Activated CD8-positive, alpha-beta memory T cell treated with anti-CD3 and anti-CD28 coated beads for 24 hours (primary cell): ENCODE results near the gene OSER1.
A peak's percentile ranks its signal among the peaks of the same experiment; 100 is the strongest.
"Not testable (repeated sequence)": the region's sequence is repeated elsewhere in the genome, so short reads cannot be mapped to it uniquely, and the experiment has no call there.

Source experiments
- DNase-seq: peaks from one replicate; pipeline ENCODE4 v3.0.0-alpha.2; 2020

The OSER1 gene

DNA sequence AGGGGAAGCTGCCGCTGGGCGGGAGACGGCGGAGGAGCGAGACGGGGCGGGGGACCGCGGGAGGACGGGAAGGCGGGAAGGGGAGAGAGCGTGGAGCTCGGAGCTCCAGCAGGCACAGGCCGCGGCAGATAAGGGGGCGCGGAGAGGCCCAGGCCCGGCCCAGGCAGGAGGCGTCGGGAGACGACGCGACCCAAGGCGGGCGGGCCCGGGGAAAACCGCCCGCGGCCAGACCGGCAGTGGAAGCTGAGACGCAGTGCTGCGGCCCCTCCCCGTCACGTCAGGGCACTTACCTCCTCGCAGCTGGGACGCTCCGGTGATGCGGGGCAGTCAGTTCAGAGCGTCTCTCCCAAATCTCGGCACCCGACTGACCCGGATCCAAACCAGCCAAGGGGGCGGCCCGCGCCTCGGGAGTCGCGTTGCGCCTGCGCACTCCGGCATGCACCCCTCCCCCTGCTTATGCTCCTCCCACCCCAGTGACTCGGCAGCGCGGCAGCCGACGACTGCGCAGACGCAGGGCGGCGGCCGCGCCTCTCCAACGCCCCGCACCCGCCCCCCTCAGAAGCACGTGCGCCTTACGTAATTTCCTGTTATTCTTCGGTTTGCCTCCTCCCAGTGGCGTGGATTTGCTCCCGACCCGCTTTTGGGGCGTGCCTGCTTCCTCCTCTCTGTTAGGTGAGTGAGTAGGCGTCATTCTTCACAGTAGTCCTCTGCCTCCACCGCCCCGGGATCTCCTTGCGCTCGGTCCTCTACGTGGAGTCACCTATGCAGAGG, at the start of gene OSER1:
TSS of gene OSER1 (minus strand) at position 366 of the 771 bp plus-strand sequence. CDS start 3,814 bp downstream, outside the sequence.
- DNase-seq, result peak; percentile 99

DNA sequence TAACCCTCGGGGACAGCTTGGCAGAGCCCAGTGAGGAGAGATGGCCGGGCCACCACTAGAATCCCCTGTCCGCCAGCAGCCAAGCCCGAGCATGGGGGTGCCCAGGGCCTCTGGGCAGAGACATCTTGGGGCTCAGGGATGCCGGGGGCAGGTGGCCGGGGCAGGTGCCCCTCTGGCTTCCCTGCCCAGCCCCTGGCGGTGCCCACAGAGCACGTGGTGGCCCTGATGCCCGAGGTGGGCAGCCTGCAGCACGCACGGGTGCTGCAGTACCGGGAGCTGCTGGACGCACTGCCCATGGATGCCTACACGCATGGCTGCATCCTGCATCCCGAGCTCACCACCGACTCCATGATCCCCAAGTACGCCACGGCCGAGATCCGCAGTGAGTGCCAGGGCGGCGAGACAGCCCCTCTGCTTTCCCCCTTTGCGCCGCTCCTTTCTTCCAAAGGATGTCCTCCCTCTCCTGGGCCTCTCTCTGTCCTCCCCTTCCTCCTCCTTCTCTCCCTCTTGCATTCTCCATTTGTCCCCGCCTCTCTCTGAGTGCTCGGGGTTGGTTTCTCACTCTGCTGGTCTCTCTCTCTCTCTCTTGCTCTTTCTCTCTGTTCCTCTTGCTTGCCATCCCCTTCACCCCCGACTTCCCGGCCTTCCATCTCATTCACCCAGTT, 47.8 kb upstream of the OSER1 start:
- DNase-seq, result no peak

DNA sequence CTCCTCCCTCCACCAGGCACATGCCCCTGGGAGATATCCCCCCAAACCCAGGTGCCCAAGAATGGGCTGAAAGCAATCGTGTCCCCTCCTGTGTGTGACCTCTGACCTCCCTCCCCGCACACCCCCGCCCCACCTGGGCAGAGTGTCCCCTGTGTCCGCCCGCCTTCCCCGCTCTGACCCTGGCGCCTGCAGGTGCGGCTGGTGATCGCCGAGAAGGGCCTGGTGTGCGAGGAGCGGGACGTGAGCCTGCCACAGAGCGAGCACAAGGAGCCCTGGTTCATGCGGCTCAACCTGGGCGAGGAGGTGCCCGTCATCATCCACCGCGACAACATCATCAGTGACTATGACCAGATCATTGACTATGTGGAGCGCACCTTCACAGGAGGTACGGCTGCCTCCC, 46.4 kb upstream of the OSER1 start:
- DNase-seq, result no peak

DNA sequence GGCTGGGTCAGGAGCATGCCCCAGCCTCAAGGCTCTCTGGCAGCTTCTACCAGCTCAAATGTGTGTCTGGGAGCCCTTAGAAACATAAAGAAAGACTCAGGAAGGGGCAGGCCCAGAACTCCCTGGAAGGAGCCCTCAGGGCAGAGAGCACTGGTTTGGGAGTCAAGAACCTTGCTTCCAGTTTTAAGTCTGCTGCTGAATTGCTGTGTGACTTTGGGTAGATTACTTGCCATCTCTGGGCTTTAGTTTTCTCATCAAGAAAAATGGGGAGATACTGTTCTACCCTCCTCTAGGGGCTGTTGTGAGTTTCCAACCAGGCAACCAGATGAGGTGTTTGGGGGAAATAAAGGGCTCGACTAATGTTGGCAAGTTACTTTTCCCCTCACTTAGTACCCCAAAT, 45.4 kb upstream of the OSER1 start:
- no peak for DNase-seq

DNA sequence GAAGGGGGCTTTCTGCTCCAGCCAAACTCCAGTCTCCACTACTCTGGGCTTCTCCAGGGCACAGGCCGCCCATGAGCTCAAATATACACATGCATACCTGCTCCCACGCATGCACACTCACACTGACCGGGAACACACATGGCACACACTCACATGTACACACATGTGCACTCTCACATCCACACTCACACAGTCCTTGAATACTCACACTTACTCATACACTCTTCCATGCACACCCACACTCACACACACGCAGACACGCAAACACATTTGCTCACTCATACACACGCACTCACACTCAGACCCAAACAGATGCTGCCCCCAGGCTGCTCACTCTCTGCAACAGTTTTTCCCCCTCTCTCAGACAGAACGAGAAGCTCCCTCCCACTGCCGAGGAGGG, 43.5 kb upstream of the OSER1 start:
- DNase-seq, result no peak

DNA sequence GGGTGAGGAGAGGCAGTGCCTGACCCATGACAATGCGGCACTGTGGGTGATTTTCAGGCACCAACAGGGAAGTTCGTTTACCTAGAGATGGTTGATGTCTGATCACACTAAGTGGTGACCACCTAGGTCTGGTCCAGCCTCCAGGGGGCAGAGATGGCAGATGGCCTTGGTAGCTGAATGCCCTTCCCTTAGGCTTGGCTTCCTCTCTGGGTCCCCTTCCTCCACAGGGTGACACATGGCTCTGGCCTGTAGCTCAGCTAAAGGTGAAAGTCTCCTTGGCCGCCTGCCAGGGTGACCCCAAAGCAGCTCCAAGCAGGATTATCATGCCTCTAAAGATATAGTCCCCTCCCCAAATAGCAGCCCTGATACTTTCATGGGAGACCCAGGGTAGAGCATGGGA, 43.0 kb upstream of the OSER1 start:
- DNase-seq, result no peak

DNA sequence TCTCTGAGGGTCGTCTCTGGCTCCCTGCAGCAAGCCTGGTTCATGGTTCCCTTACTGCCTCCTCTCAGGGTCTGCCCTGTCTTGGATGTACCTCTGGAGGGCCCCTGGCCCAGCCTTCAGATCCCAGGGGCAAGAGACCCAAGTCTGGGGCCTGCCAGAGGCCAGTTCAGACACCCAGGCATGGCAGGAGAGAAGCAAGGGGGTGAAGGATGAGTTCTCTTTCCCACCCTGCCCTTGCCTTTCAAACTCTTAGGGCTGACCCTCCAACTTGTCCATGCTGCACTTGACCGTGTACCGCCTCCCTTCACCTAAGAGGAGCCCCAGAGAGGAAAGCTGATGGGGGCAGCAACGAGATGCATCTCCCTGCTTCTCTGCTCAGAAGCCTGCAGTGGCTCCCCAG, 40.7 kb upstream of the OSER1 start:
- no peak for DNase-seq

DNA sequence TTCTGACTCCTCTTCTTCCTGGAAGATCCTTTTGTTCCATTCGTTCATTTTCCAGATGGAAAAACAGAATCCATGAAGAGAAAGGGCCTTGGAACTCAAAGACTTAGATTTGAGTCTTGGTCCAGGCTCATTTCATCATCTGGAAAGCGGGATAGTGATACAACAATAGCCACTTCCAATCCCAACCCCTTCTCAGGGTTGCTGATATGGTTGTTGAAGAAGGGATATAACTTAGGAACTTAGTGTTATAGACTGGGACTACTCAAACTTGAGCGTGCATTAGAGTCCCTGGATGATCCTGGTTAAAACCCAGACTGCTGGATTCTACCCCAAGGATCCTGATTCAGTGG, 37.8 kb upstream of the OSER1 start:
- DNase-seq, result no peak

DNA sequence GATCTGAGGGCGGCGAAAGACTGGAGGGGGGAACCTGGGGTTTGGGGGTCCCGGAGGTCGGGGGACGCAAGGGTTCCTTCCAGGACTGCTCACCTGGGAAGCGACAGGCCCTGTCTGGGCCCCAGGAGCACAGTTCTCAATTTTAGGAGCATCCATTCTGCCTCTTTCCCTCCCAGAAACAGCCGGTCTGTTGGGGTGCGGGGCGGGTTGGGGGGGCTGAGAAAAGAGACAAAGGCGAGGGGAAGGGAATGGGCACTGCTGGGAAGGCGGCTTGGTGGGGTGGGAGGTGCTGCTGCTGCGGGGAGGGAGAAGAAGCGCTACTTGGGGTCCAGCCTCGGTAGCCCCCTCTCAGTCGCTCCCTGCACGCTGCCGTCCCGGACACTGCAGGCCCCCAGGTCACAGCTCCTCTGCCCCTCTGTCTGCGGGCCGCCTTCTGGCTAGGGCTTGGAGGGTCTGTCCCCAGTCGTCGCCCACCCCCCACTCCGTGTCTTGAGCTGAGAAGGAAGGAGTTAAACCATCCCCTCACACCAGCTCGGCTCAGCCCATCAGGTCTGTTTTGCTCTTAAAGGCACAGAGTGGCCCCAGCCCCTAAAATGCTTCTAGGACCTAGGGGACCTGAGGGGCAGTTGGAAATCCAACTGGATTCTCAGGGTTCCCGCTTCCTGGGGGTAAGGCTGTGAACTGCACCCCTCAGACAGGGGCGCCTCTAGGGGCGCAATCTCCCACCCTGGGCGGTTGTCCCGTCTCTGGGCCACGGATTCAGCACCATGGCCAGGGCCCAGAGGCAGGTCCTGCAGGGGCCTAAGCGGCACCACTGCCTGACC, 37.2 kb upstream of the OSER1 start:
- peak; percentile 61 for DNase-seq

DNA sequence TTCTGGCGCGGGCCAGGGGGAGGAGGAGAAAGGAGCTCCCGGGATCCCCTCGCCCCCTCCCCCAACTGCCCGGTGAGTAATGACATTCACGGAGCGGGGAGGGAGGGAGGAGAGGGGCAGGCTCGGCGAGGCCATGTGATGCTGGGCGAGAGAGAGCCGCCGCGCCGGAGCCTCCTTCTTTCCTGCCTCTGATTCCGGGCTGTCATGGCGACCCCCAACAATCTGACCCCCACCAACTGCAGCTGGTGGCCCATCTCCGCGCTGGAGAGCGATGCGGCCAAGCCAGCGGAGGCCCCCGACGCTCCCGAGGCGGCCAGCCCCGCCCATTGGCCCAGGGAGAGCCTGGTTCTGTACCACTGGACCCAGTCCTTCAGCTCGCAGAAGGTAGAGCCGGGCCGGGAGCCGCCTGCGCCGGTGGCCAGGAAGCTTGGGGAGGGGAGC, 36.6 kb upstream of the OSER1 start, which contains the start of gene GDAP1L1:
TSS of gene GDAP1L1 (plus strand) at position 178 of the 441 bp plus-strand sequence. CDS start at position 205, 27 bp downstream.
- no peak for DNase-seq

DNA sequence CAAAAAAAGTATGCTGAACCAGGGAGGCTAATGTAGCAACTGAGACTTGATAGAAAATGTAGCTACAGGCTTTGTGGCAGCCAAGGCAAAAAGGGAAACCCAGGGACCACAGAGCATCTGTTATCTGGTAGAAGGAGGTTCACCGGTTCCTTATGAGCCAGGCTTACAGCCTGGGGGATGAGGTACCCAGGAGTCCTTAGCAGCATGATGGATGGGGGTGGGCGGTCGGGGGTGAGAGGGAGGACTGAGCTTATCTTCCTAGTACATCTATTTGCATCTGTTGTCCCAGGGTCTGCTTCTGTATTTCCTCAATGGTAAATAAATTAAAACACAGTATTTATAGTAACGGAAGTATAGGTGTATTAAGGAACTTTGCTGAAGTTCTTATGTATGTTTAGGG, 35.4 kb upstream of the OSER1 start:
- DNase-seq, result no peak

DNA sequence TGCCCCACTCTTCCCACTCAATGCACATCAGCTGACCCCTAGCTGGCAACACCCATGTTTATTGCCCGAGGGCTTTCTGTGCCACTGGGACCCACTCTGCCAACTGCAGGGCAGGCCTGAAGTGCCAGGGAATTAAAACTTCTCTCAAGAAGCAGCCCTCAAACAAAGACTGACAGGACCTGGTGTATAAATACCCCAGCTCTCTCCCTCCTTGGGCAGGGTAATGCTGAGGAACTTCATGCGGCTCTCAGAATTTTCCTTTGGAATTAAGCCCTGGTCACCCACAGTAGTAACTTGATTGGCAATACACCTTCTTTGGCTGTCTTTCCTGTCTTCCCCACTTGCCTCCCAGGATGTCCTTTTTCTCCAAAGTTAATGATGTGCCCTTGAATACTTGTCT, 31.2 kb upstream of the OSER1 start:
- DNase-seq, result no peak

DNA sequence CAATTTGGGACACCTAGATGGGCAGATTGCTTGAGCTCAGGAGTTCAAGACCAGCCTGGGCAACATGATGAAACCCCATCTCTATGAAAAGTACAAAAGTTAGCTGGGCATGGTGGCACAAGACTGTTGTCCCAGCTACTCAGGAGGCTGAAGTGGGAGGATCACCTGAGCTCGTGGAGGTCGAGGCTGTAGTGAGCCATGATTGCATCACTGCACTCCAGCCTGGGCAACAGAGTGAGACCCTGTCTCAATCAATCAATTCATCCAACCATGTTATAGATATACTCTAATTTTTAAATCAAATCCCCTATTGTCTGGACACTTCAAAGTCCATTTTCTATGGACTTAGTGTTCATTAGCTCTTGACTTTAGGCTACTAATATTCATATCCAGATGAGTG, 26.3 kb upstream of the OSER1 start:
- DNase-seq, result not testable (repeated sequence)

DNA sequence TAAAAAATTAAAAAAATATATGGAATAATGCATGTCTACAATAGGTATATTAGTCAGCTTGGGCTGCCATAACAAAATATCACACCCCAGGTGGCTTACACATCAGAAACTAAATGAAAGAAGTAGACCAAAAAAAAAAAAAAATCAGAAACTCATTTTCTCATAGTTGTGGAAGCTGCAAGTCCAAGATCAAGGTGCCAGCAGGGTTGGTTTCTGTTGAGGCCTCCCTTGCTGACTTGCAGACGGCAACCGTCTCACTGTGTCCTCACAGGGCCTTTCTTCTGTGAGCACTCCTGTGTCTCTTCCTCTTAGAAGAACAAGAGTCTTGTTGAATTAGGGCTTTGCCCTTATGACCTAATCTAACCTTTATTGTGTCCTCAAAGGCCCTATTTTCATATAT, 25.1 kb upstream of the OSER1 start:
- no peak for DNase-seq

DNA sequence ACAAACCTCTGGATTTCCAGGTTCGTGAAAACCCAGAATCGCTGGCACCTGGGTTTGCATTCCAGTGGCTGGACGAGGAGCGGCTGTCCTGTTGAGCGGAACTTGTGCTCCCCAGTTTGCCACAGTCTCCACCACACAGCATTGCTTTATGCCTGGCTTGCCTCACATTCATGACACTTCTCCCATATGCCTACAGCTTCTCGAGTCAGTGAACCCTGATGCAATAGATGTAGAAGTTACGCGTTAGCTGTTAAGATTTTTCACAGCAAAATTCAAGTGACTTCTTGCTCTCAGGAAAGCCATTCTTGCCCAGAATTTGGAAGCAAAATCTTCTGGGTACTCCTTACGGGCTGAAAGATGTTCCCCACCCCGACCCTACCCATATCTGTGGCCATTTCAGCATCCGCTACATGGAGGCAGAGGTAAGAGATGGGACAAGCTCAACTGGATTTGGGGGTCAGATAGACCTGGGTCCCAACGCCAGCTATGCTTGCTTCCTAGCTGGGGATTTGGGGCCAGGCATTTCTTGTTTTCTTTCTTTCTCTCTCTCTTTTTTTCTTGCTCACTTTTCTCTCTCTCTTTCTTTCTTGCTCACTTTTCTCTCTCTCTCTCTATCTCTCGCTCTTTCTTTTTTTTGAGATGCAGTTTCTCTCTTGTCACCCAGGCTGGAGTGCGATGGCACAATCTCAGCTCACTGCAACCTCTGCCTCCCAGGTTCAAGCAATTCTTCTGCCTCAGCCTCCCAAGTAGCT, 24.2 kb upstream of the OSER1 start:
- no peak for DNase-seq

DNA sequence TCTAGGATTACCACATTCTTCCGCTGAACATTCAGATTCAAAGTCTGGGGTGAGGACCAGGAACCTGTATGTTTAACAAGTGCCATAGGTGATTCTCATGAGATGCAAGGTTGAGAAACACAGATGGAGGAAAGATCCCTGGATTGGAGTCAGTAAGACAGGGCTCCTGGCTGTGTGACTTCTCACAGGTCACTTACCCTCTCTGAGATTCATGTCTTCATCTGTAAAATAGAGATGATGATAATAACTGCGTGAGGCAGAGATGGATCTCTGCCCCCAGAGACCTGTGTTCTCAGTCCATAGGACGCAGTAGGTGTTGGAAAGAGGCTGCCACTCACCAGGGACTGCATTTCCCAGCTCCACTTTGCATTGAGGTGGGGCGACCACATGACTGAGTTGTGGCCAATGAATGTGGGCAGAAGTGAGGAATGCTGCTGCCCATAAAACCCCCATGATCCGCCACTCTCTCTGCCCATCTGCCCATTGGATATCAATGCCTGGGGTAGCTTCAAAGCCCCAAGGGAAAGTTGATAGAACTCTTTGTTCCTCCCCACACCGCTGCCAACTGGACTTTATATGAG, 23.0 kb upstream of the OSER1 start:
- no peak for DNase-seq

DNA sequence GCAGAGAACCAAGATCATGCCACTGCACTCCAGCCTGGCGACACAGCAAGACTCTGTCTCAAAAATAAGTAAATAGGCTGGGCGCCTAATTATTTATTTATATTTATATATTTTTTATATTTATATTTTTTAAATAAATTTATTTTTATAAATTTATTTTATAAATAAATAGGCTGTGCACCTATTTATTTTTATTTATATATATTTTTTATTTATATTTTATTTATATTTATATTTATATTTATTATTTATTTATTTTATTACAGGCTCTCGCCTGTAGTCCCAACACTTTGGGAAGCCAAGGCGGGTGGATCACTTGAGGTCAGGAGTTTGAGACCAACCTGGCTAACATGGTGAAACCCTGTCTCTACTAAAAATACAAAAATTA, 21.9 kb upstream of the OSER1 start:
- not testable (repeated sequence) for DNase-seq

DNA sequence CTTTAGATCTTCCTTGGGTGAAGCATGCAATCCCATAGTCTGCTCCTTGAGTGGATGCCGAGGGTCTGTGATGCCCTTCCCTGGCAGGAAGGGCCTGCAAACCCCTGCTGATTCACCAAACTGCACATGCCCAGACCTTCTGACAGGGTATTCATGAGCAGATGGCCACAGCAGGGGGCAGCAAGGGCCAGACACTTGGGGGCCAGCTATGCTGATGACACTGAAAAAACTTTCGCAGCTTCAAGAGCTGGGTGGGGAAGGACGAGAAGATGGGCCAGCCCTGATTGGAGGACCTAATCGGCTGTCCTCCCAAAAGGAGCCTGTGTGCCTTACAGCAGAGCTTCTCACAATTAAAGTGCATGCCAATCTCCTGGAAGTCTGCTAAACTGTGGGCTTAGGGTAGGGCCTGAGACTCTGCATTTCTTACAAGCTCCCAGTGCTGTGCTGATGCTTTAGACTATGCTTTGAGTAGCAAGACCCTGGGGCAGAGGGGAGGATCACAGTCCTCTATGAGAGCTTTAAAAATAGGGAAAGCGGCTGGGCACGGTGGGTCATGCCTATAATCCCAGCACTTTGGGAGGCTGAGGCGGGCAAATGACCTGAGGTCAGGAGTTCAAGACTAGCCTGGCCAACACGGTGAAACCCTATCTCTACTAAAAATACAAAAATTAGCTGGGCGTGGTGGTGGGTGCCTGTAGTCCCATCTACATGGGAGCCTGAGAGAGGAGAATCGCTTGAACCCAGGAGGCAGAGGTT, 21.3 kb upstream of the OSER1 start:
- no peak for DNase-seq

DNA sequence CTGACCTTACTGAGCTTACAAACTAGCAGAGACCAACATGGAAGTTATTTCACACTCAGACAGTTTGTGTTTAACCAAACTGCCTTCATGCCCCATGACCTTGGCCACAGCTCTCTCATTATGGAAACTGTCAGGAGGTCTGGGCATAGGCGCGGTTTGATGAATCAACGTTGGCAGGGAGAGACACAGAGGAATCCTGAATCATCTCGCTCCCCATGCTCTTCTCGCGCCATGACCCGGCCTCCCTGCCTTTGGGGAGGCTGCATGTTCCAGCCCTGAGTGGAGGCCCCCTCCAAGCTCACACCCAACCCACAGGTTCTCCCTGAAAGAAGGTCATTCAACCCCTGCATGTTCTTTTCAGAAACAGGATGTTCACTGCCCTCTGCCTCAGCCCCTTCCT, 20.6 kb upstream of the OSER1 start:
- no peak for DNase-seq

DNA sequence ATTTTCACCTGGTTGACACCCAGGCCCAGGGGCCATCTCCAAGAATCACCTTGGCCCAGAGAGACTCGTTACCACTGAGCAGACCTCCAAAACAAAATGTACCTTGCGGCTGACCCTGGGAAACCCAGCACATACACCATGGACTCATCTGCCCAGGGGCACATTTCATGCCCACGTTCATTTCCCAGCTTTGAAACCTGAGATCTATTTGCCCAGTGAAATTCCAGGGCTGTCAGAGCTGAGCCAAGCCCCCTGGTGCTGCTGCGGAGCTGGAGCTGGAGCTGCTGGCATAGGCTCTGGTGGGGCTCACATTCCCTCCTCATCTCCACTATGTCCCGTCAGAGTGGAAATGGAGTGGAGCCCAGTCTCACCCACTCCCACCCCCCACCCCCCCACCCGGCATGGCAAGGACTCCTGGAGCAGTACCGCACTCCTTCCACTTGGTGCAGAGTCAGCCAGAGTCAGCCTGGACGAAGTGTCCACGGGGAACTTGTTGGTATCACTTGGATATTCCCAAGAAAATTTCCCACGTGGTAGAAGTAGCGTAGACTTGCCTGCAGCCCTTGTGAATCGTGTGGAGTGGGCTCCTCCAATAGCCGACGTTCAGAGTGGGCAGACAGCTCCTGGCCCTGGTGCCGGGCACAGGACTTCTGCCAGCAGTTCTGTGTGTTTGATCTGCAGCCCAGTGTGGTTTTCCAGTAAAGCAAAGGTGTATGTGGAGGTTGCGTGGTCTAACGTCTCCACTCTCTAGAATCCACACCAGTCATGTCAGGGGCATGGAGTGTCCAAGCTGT, 18.1 kb upstream of the OSER1 start:
- no peak for DNase-seq

DNA sequence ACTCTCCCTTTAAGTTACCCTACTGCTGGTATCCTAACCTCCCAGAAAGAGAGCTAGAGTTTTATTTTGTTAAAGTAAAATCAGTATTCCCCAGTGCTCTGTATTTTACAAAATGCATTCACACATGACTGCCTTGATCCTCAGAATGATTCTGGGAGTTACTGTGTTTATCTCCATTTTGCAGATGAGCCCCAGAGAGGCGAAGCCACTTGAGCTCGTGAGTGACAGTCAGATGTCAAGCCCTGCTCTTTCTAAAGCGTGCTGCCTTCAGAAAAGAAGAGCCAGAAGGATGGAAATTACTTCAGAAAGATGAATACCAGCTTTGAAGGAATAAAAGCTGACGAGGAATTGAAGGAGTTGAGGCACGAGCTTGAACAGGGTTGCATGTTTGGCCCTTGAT, 14.1 kb upstream of the OSER1 start:
- DNase-seq, result no peak
